EH (cell line): ENCODE results near the gene SPEN.

Source experiments
- DNase-seq: peaks from one replicate; pipeline ENCODE4 v3.0.0-alpha.2; 2015; ENCODE audit warnings: low read depth

Gene SPEN

GRCh38 chr1:15856888-15857287 lies 9.4 kb downstream of the SPEN start:
- no peak for DNase-seq

GRCh38 chr1:15858069-15858670 lies 10.7 kb downstream of the SPEN start:
- no peak for DNase-seq

- no peak for DNase-seq
Observed at GRCh38 chr1:15858672-15859372, 11.3 kb downstream of the SPEN start.

GRCh38 chr1:15863156-15863901 lies 15.8 kb downstream of the SPEN start:
- DNase-seq = no peak

GRCh38 chr1:15866721-15867201 lies 19.3 kb downstream of the SPEN start:
- DNase-seq = peak; percentile 57

- no peak for DNase-seq
Observed at GRCh38 chr1:15867288-15867687, 19.8 kb downstream of the SPEN start.

GRCh38 chr1:15869413-15869812 lies 21.9 kb downstream of the SPEN start:
- DNase-seq = no peak

GRCh38 chr1:15870421-15870820 lies 22.9 kb downstream of the SPEN start:
- peak; percentile 37 for DNase-seq

- DNase-seq = no peak
Observed at GRCh38 chr1:15874471-15874870, 27.0 kb downstream of the SPEN start.

- no peak for DNase-seq
Observed at GRCh38 chr1:15876357-15877055, 29.0 kb downstream of the SPEN start.

GRCh38 chr1:15881961-15882360 lies 34.5 kb downstream of the SPEN start:
- DNase-seq = no peak

- DNase-seq = peak; percentile 35
Observed at GRCh38 chr1:15882665-15883064, 35.2 kb downstream of the SPEN start.

GRCh38 chr1:15883326-15883725 lies 35.8 kb downstream of the SPEN start:
- no peak for DNase-seq

- no peak for DNase-seq
Observed at GRCh38 chr1:15884477-15884876, 37.0 kb downstream of the SPEN start.

GRCh38 chr1:15885269-15885668 lies 37.8 kb downstream of the SPEN start:
- DNase-seq = no peak

- DNase-seq = peak; percentile 94
Observed at GRCh38 chr1:15885701-15886610, 38.4 kb downstream of the SPEN start.

GRCh38 chr1:15886611-15887167 lies 39.2 kb downstream of the SPEN start:
- DNase-seq = no peak

- DNase-seq = peak; percentile 89
Observed at GRCh38 chr1:15892857-15893599, 45.5 kb downstream of the SPEN start.

GRCh38 chr1:15895233-15895632 lies 47.7 kb downstream of the SPEN start:
- no peak for DNase-seq
